ENCODE measurements around the gene DNMBP. TPM values are rescaled to one million over a fixed set of nuclear protein-coding genes. Genes with fewer than 3 reads are reported as not detected.
A peak's percentile ranks its signal among the peaks of the same experiment; 100 is the strongest.

DNMBP gene
- total RNA-seq, 1 donor from 2014 or later, result 26.7 TPM

DNA sequence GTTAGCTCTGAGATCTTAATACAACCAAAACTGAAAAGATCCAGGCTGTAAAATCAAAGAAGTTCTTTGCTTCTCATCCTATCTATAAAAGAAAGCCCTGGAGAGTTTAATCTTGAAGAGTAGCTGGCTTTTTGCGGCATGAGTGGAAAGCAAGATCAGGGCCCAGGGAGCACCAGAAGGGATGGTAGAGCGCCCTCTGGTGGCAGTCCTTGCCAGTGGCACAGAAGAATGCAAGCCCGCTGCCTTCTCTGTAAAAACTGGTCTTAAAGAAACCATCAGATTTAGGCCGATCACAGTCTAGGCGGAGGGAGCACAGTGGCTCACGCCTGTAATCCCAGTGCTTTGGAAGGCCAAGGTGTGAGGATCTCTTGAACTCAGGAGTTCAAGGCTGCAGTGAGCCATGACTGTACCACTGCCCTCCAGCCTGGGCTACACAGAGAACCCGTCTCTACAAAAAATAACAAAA, 36.3 kb upstream of the DNMBP start:
- no peaks in the 10 kb centered on the region for H4K20me1 ChIP-seq (ENCODE audit: low read depth)
- Mint-ChIP-seq H3K4me1 (peaks cover 20% of the 10 kb centered on the region), H3K4me3 (no peak overlapping the region), H3K27ac (peak overlapping the region; percentile 74), H3K9me3 (no peaks in the 10 kb centered on the region), H3K27me3 (ENCODE audit: insufficient read depth, low read depth) (peaks cover 5% of the 10 kb centered on the region), H3K36me3 (no peaks in the 10 kb centered on the region)
- no peak overlapping the region for H3K27ac ChIP-seq
- H3K4me1 ChIP-seq, result peaks cover 4% of the 10 kb centered on the region
- no peaks in the 10 kb centered on the region for H3K27me3 ChIP-seq
- peak overlapping the region; percentile 75 for H2AFZ ChIP-seq (replicated peaks)
- H3F3A ChIP-seq (ENCODE audit: low read depth), result no peaks in the 10 kb centered on the region
- DNase-seq (ENCODE audit: low spot score), result peak; percentile 92
- TF ChIP-seq CTCF (IDR thresholded peaks at IDR 0.05) (peak; percentile 99), EZH2phosphoT487 (IDR thresholded peaks at IDR 0.05) (no peak)
- H3K4me3 ChIP-seq, result no peak overlapping the region
- H3K9me3 ChIP-seq (ENCODE audit: low read depth), result no peaks in the 10 kb centered on the region
- no peaks in the 10 kb centered on the region for H3K79me2 ChIP-seq (ENCODE audit: low read depth)
- no peak overlapping the region for H3K4me2 ChIP-seq
- H3K36me3 ChIP-seq, result no peaks in the 10 kb centered on the region
- no peak overlapping the region for H3K9ac ChIP-seq

- H3K27me3 Mint-ChIP-seq (ENCODE audit: insufficient read depth, low read depth), result peaks cover 5% of the 10 kb centered on the region
- no peaks in the 10 kb centered on the region for H3K9me3 Mint-ChIP-seq
- no peak overlapping the region for H3K4me3 Mint-ChIP-seq
- Histone ChIP-seq H3K4me1 (peaks cover 4% of the 10 kb centered on the region), H3K27ac (no peak overlapping the region), H3K4me2 (no peak overlapping the region), H4K20me1 (ENCODE audit: low read depth) (no peaks in the 10 kb centered on the region), H3K79me2 (ENCODE audit: low read depth) (no peaks in the 10 kb centered on the region), H3K4me3 (no peak overlapping the region), H3F3A (ENCODE audit: low read depth) (no peaks in the 10 kb centered on the region), H3K36me3 (no peaks in the 10 kb centered on the region), H2AFZ (replicated peaks) (peak overlapping the region; percentile 29), H3K27me3 (no peaks in the 10 kb centered on the region), H3K9ac (no peak overlapping the region), H3K9me3 (ENCODE audit: low read depth) (no peaks in the 10 kb centered on the region)
- H3K36me3 Mint-ChIP-seq, result no peaks in the 10 kb centered on the region
- H3K4me1 Mint-ChIP-seq, result peaks cover 20% of the 10 kb centered on the region
- DNase-seq (ENCODE audit: low spot score), result no peak
- peak overlapping the region; percentile 29 for H3K27ac Mint-ChIP-seq
- TF ChIP-seq CTCF (IDR thresholded peaks at IDR 0.05), result no peak
- no peak for TF ChIP-seq EZH2phosphoT487 (IDR thresholded peaks at IDR 0.05)
- no peak for TF ChIP-seq EZH2 (IDR thresholded peaks at IDR 0.05)
These were observed 35.8 kb upstream of the DNMBP start for GRCh38 chr10:100045592-100045991.

DNA sequence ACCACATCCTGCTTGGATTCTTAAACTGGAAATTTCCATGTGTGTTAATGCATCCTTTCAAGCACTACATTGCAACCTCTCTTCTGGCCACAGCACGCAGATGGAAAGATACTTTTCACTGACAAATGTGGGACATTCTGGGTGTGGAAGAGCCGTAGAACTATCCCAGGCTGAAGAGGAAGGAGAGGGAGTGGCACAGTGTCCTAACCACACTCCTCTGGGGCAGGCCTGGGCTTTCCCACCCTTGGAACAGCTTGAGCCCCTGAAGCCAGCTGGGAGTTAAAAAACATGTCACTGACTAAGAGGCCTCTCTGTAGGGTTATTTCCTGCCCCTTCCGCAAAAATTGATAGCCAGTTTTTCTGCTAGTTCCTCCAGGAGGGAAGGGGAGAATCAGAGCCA, 34.0 kb upstream of the DNMBP start:
- H3K4me3 ChIP-seq, result no peak overlapping the region
- H2AFZ ChIP-seq (replicated peaks), result peak overlapping the region; percentile 36
- Mint-ChIP-seq H3K27me3 (ENCODE audit: insufficient read depth, low read depth) (peaks cover 7% of the 10 kb centered on the region), H3K4me1 (peaks cover 23% of the 10 kb centered on the region), H3K4me3 (no peak overlapping the region), H3K27ac (peak overlapping the region; percentile 69), H3K9me3 (no peaks in the 10 kb centered on the region), H3K36me3 (no peaks in the 10 kb centered on the region)
- no peaks in the 10 kb centered on the region for H3F3A ChIP-seq (ENCODE audit: low read depth)
- TF ChIP-seq EZH2 (IDR thresholded peaks at IDR 0.05) (no peak), CTCF (IDR thresholded peaks at IDR 0.05) (no peak), EZH2phosphoT487 (IDR thresholded peaks at IDR 0.05) (no peak)
- H3K4me2 ChIP-seq, result no peak overlapping the region
- H3K27me3 ChIP-seq, result no peaks in the 10 kb centered on the region
- no peaks in the 10 kb centered on the region for H3K79me2 ChIP-seq (ENCODE audit: low read depth)
- H3K9ac ChIP-seq, result no peak overlapping the region
- H4K20me1 ChIP-seq (ENCODE audit: low read depth), result no peaks in the 10 kb centered on the region
- no peaks in the 10 kb centered on the region for H3K9me3 ChIP-seq (ENCODE audit: low read depth)
- peaks cover 4% of the 10 kb centered on the region for H3K4me1 ChIP-seq
- H3K27ac ChIP-seq, result no peak overlapping the region
- no peaks in the 10 kb centered on the region for H3K36me3 ChIP-seq
- no peak for DNase-seq (ENCODE audit: low spot score)

All from neural progenitor cell (in vitro differentiated cells).